Measurements from ENCODE around the gene NPB. TPM values are rescaled to one million over a fixed set of nuclear protein-coding genes. Genes with fewer than 3 reads are reported as not detected.

Gene NPB
- total and polyA plus RNA-seq, 2 donors (not counting 1 experiment from before 2014, with no cell fraction given), result 0.31 to 0.83 TPM

GRCh38 chr17:81914103-81914850 is 12.2 kb downstream of the NPB start:
- TF ChIP-seq EZH2 (IDR thresholded peaks at IDR 0.05; ENCODE audit: low read length, missing control alignments) (no peak), CTCF (conservative IDR thresholded peaks at IDR 0.05 in 1 of 2, IDR thresholded peaks at IDR 0.05 in 1 of 2; ENCODE audit: low read depth in 1 of 2, low read length in 2 of 2) (no peak)
- H3K27ac ChIP-seq (ENCODE audit: insufficient read depth, low read length), result no peak overlapping the region
- H3K4me2 ChIP-seq (ENCODE audit: extremely low read depth, insufficient read depth, low read length), result no peak overlapping the region
- H3K9ac ChIP-seq (ENCODE audit: insufficient read depth, low read length), result no peak overlapping the region
- H3K4me1 ChIP-seq (ENCODE audit: control insufficient read depth, extremely low read depth, insufficient read depth, low read length), result peaks cover 13% of the 10 kb centered on the region
- peaks cover 34% of the 10 kb centered on the region for H3K36me3 ChIP-seq (ENCODE audit: control insufficient read depth, insufficient read depth, low read length)
- H4K20me1 ChIP-seq (ENCODE audit: control insufficient read depth, extremely low read depth, insufficient read depth, low read length), result no peaks in the 10 kb centered on the region
- H3K4me3 ChIP-seq (replicated peaks in 1 of 4; ENCODE audit: control extremely low read depth in 1 of 4, insufficient read depth in 1 of 4, low read depth in 3 of 4, low read length in 4 of 4), result no peak overlapping the region
- H2AFZ ChIP-seq (ENCODE audit: low read length), result no peak overlapping the region
- no peaks in the 10 kb centered on the region for H3K9me3 ChIP-seq (ENCODE audit: control insufficient read depth, insufficient read depth, low read depth, low read length)
- H3K27me3 ChIP-seq (ENCODE audit: control insufficient read depth, insufficient read depth, low read length), result no peaks in the 10 kb centered on the region
- no peak for DNase-seq (ENCODE audit: low read depth in 2 of 2)
- H3K79me2 ChIP-seq (ENCODE audit: control insufficient read depth, insufficient read depth, low read length), result peaks cover 27% of the 10 kb centered on the region

GRCh38 chr17:81915331-81915730 is 13.3 kb downstream of the NPB start:
- Histone ChIP-seq H4K20me1 (ENCODE audit: control insufficient read depth, extremely low read depth, insufficient read depth, low read length) (no peaks in the 10 kb centered on the region), H2AFZ (ENCODE audit: low read length) (no peak overlapping the region), H3K36me3 (ENCODE audit: control insufficient read depth, insufficient read depth, low read length) (peaks cover 38% of the 10 kb centered on the region)

More at GRCh38 chr17:81915331-81915730, 13.3 kb downstream of the NPB start:
- no peak overlapping the region for H3K27ac ChIP-seq (ENCODE audit: insufficient read depth, low read length)
- no peak overlapping the region for H3K4me2 ChIP-seq (ENCODE audit: extremely low read depth, insufficient read depth, low read length)
- no peak for DNase-seq (ENCODE audit: low read depth in 2 of 2)
- H3K27me3 ChIP-seq (ENCODE audit: control insufficient read depth, insufficient read depth, low read length), result no peaks in the 10 kb centered on the region
- H3K4me3 ChIP-seq (replicated peaks in 1 of 4; ENCODE audit: control extremely low read depth in 1 of 4, insufficient read depth in 1 of 4, low read depth in 3 of 4, low read length in 4 of 4), result no peak overlapping the region
- peaks cover 33% of the 10 kb centered on the region for H3K79me2 ChIP-seq (ENCODE audit: control insufficient read depth, insufficient read depth, low read length)
- H3K4me1 ChIP-seq (ENCODE audit: control insufficient read depth, extremely low read depth, insufficient read depth, low read length), result peaks cover 8% of the 10 kb centered on the region
- no peak overlapping the region for H3K9ac ChIP-seq (ENCODE audit: insufficient read depth, low read length)
- no peak for TF ChIP-seq EZH2 (IDR thresholded peaks at IDR 0.05; ENCODE audit: low read length, missing control alignments)
- TF ChIP-seq CTCF (conservative IDR thresholded peaks at IDR 0.05 in 1 of 2, IDR thresholded peaks at IDR 0.05 in 1 of 2; ENCODE audit: low read depth in 1 of 2, low read length in 2 of 2), result no peak
- no peaks in the 10 kb centered on the region for H3K9me3 ChIP-seq (ENCODE audit: control insufficient read depth, insufficient read depth, low read depth, low read length)

Measured in fibroblast of lung (primary cell).